ENCODE data around the gene CNTN5. TPM values are rescaled to one million over a fixed set of nuclear protein-coding genes. Genes with fewer than 3 reads are reported as not detected.

CNTN5 gene
- total RNA-seq, 2 experiments from 2014 or later = not detected

DNA sequence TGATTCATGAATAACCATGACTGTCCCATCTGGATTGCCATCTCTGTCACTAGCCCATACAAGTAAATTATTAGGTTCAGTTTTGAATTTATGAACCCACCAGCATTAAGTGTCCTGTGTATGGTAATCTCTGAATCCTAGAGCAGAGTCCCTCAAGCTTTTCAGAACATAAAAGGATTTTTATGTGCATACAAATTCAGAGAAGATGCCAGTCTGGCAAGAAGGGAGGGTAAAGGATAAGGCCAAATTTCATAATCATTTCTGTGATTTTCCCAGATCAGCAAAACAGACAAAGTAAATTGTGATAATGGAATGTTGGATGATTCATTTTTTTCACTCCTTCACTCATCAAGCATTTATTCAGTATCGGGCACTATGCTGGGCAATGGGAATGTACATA lies 1295.2 kb downstream of the CNTN5 start:
- no peak overlapping the region for H3K27ac Mint-ChIP-seq
- H3K4me1 Mint-ChIP-seq = no peaks in the 10 kb centered on the region
- H3K9me3 Mint-ChIP-seq = peaks cover 5% of the 10 kb centered on the region
- ATAC-seq (ENCODE audit: low read depth) (no peak), DNase-seq (no peak)
- no peaks in the 10 kb centered on the region for H3K27me3 Mint-ChIP-seq
- H3K36me3 Mint-ChIP-seq = no peaks in the 10 kb centered on the region
- POLR2A ChIA-PET = no interaction called here
- H3K4me3 Mint-ChIP-seq = no peak overlapping the region

DNA sequence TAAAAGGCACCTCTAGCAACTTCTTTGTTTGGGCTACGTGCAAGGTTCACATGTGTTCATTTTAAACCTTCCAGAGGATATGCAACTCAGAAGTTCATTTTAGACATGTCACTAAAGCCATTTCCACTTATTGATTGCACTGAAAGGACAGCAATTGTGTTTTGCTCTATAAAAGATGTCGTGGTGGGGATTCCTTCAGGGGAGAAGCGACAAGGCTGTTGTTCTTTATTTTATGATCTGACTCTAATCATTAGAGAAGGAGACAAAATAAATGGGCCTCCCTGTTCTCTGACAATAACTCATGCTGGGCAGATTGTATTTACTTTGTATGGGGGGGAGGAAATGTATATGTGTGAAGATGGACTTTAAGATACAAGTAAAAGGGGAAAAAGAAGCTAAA lies 1296.2 kb downstream of the CNTN5 start:
- DNase-seq (no peak), ATAC-seq (ENCODE audit: low read depth) (no peak)
- POLR2A ChIA-PET = no interaction called here
- Mint-ChIP-seq H3K27me3 (no peaks in the 10 kb centered on the region), H3K4me3 (no peak overlapping the region), H3K4me1 (no peaks in the 10 kb centered on the region), H3K9me3 (peaks cover 5% of the 10 kb centered on the region), H3K27ac (no peak overlapping the region), H3K36me3 (no peaks in the 10 kb centered on the region)

DNA sequence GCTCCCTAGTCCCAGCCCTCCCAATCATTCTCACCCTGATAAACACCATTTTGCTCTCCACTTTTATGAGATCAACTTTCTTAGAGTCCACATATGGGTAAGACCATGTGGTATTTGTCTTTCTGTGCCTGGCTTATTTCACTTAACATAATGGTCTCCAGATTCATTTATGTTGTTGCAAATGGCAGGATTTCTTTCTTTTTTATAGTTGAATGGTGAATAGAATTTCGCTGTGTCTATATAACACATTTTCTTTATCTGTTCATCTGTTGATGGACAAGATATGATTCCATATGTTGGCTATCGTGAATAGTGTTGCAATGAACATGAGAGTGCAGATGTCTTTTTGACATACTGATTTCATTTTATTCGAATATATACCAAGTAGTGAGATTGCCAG lies 1298.9 kb downstream of the CNTN5 start:
- POLR2A ChIA-PET = no interaction called here
- DNase-seq = no peak
- Mint-ChIP-seq H3K4me1 (no peaks in the 10 kb centered on the region), H3K9me3 (peaks cover 5% of the 10 kb centered on the region), H3K4me3 (no peak overlapping the region), H3K27me3 (no peaks in the 10 kb centered on the region), H3K27ac (no peak overlapping the region), H3K36me3 (no peaks in the 10 kb centered on the region)
- no peak for ATAC-seq (ENCODE audit: low read depth)

DNA sequence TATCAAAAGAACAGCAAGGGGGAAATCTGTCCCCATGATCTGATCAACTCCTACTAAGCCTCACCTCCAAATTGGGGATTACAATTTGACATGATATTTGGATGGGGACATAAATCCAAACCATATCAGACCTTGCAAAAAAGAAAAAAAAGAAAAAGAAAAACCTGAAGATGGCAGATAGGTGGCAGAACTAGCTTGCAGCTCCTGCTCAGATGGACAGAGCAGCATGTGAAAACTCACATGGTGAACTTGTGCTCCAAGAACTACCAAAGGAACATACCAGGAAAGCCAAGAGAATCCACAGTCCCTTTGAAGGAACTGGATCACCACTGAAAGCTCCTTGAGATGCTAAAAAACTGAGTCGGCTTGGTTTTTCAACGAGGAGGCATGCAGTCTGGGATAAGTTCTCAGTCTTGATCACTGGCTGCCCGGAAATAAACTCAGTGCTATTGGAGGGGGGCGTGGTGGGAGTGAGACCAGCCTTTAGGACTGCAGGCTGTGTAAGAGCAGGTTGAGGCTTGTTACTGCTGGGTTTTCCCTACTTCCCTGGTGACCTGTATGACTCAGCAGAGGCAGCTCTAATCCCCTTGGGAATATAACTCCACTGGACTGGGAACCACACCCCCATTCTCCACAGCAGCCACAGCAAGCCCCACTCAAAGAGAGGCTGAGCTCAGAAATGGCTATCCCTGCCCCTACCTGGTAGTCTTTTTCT lies 1308.0 kb downstream of the CNTN5 start:
- no peak for DNase-seq
- Mint-ChIP-seq H3K9me3 (peaks cover 2% of the 10 kb centered on the region), H3K4me1 (no peaks in the 10 kb centered on the region), H3K4me3 (no peak overlapping the region), H3K36me3 (no peaks in the 10 kb centered on the region), H3K27me3 (no peaks in the 10 kb centered on the region), H3K27ac (no peak overlapping the region)
- no peak for ATAC-seq (ENCODE audit: low read depth)
- POLR2A ChIA-PET = no interaction called here

DNA sequence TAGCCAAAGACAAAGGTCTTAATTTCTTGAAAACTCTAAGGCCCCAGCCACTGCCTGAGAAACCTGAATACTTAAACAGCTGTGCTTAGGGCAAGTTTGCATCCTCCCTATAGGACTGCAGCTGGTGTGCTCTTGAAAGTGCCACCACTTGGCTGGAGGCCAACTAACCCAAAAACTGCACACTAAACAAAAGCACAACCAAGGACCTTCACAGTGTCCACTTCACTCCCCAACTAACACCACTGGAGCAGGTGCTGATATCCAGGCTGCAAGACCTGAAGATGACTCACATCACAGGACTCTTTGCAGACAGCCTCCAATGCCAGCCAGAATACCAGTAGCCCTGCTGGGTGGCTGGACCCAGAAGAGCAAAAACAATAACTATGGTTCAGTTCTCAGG lies 1308.6 kb downstream of the CNTN5 start:
- Mint-ChIP-seq H3K4me1 (no peaks in the 10 kb centered on the region), H3K9me3 (peaks cover 4% of the 10 kb centered on the region), H3K4me3 (no peak overlapping the region), H3K36me3 (no peaks in the 10 kb centered on the region), H3K27ac (no peak overlapping the region), H3K27me3 (no peaks in the 10 kb centered on the region)
- POLR2A ChIA-PET = no interaction called here
- no peak for ATAC-seq (ENCODE audit: low read depth)
- no peak for DNase-seq

DNA sequence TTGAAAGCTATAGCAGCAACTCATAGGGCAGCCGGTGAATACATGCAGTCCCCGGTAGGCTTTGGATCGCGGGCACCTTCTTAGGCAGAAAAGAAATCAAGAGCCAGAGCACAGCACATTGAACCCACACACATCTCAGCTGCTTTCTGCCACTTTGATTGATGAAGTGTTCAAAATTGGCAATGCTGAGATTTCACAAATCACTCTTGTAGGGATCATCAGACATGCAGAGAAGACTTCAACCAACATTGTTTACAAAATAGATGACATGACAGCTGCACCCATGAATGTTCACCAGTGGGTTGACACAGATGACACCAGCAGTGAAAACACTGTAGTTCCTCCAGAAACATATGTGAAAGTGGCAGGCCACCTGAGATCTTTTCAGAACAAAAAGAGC lies 1316.1 kb downstream of the CNTN5 start:
- H3K4me3 Mint-ChIP-seq = no peak overlapping the region
- peaks cover 5% of the 10 kb centered on the region for H3K9me3 Mint-ChIP-seq
- H3K36me3 Mint-ChIP-seq = no peaks in the 10 kb centered on the region
- H3K27me3 Mint-ChIP-seq = no peaks in the 10 kb centered on the region
- H3K4me1 Mint-ChIP-seq = no peaks in the 10 kb centered on the region
- no peak for ATAC-seq (ENCODE audit: low read depth)
- POLR2A ChIA-PET = no interaction called here
- no peak for DNase-seq
- no peak overlapping the region for H3K27ac Mint-ChIP-seq

DNA sequence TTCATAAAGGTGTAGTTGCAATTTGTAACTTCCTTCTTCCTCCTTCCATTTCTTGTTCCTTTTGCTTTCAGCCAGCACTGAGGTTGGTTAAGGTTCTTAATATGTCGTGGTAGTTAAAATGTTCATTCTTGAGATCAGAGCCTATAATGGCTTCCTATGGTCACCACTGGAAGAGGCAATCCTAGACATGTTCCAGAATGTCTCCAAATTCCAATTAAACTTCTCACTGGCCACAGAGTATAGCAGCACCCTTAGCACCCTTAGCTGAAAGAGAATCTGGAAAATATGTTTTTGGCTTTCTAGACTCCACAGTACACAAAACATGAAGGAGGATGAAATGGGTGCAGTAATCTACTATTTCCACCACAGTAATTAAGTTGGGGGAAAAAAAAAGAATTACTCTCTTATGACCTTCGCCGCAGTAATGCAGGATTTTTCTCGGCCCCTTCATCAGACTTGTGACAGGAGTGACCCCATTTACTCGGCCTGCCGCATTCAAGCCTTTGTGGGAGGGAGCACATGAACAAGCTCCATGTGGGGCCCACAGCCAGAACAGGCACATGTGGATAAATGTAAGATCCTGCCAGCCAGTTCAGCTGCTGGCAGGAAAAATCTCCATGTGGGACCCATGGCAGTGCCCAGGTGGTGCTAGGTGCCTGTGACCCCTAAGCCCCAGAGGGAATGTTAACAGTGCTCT lies 1317.5 kb downstream of the CNTN5 start:
- H3K9me3 Mint-ChIP-seq = peaks cover 5% of the 10 kb centered on the region
- H3K4me3 Mint-ChIP-seq = no peak overlapping the region
- H3K36me3 Mint-ChIP-seq = no peaks in the 10 kb centered on the region
- POLR2A ChIA-PET = no interaction called here
- no peaks in the 10 kb centered on the region for H3K4me1 Mint-ChIP-seq
- no peak for DNase-seq
- no peak overlapping the region for H3K27ac Mint-ChIP-seq
- ATAC-seq (ENCODE audit: low read depth) = no peak
- no peaks in the 10 kb centered on the region for H3K27me3 Mint-ChIP-seq

DNA sequence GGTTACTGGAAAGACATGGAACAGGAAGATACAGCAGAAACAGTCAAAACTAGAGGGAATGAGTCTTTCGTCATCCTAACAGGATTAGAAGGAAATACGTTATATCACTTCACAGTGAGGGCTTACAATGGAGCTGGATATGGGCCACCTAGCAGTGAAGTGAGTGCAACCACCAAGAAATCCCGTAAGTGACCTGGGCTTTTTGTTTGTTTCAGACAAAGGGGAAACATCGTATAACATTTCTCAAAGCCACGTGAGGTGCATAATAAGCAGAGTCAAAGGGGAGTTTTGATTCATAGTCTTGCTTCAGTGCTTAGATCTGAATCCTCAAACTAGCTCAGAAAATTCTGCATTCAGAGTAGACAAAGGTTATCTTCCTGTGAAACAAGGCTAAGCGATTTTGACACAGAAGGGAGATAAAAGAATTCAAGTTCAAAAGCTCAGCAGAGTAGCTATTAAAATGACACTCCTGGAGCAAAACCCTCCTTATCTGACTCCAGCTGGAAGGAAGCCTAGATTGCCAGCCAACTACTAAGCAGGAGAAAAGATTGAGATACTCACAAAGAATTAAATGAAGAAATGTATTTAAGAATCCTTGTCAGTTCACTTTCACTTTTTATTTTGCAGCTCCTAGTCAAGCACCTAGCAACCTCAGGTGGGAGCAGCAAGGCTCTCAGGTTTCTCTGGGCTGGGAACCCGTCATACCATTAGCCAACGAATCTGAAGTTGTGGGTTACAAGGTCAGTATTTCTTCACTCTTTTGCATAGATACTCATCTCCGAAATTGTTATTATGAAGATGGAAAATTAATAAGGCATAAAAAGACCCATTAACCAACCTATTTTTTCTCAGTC lies 1319.9 kb downstream of the CNTN5 start:
- Mint-ChIP-seq H3K4me1 (no peaks in the 10 kb centered on the region), H3K36me3 (no peaks in the 10 kb centered on the region), H3K4me3 (no peak overlapping the region), H3K9me3 (peaks cover 1% of the 10 kb centered on the region), H3K27me3 (no peaks in the 10 kb centered on the region), H3K27ac (no peak overlapping the region)
- POLR2A ChIA-PET = no interaction called here
- DNase-seq = no peak
- no peak for ATAC-seq (ENCODE audit: low read depth)

DNA sequence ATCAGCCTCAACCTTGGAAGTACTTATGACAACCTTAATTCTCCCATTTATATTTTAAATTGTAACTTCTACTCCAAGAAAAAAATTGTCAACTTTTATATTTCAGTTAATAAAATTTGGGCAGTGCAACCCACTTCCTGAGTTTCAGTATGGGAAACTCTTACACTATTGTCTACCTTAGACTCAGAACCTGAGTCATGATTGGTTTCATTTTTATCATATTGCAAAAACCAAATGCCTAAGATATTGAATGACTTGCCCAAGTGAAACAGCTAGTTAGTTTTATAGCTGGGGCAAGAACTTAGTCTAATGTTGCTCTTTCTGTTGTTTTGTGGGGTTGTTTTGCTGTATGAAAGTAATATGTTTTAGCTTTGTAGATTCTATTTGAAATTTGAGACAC lies 1332.3 kb downstream of the CNTN5 start:
- no peaks in the 10 kb centered on the region for H3K27me3 Mint-ChIP-seq
- no peak overlapping the region for H3K4me3 Mint-ChIP-seq
- H3K36me3 Mint-ChIP-seq = no peaks in the 10 kb centered on the region
- no peak overlapping the region for H3K27ac Mint-ChIP-seq
- peaks cover 2% of the 10 kb centered on the region for H3K9me3 Mint-ChIP-seq
- DNase-seq = no peak
- POLR2A ChIA-PET = no interaction called here
- no peak for ATAC-seq (ENCODE audit: low read depth)
- no peaks in the 10 kb centered on the region for H3K4me1 Mint-ChIP-seq

DNA sequence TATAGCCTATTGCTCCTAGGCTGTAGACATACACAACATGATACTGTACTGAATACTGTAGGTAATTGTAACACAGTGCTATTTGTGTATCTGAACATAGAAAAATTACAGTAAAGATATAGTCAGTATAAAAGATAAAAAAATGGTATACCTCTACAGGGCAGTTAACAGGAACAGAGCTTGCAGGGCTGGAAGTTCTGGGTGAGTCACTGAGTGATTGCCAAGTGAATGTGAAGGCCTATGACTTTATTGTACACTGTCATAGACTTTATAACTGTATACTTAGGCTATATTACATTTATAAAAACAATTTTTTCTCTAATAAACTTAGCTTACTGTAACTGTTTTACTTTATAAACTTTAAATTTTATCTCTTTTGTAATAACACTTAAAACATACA lies 1334.0 kb downstream of the CNTN5 start:
- DNase-seq (no peak), ATAC-seq (ENCODE audit: low read depth) (no peak)
- Mint-ChIP-seq H3K27me3 (no peaks in the 10 kb centered on the region), H3K4me3 (no peak overlapping the region), H3K4me1 (no peaks in the 10 kb centered on the region), H3K9me3 (peaks cover 4% of the 10 kb centered on the region), H3K27ac (no peak overlapping the region), H3K36me3 (no peaks in the 10 kb centered on the region)
- POLR2A ChIA-PET = no interaction called here

DNA sequence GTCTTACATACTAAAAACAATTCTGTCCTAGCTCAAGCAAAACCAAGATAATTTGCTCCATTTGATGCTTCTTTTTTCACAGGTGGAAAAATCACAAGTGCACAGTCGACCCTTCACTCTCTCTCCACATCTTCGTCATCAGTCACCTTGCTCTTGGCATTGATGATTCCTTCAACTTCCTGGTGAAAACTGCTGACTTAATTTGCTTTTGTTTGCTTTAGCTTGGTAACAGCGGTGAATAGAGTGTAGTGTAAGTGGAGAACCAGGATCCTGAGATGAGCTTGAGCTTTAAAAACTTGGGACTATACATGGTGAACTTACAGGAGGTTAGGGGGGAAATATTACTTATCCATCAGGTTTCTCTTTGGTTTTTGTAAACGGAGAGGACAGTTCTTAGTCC lies 1335.3 kb downstream of the CNTN5 start:
- Mint-ChIP-seq H3K27me3 (no peaks in the 10 kb centered on the region), H3K36me3 (no peaks in the 10 kb centered on the region), H3K4me1 (no peaks in the 10 kb centered on the region), H3K27ac (no peak overlapping the region), H3K9me3 (peaks cover 7% of the 10 kb centered on the region), H3K4me3 (no peak overlapping the region)
- POLR2A ChIA-PET = no interaction called here
- DNase-seq (no peak), ATAC-seq (ENCODE audit: low read depth) (no peak)

DNA sequence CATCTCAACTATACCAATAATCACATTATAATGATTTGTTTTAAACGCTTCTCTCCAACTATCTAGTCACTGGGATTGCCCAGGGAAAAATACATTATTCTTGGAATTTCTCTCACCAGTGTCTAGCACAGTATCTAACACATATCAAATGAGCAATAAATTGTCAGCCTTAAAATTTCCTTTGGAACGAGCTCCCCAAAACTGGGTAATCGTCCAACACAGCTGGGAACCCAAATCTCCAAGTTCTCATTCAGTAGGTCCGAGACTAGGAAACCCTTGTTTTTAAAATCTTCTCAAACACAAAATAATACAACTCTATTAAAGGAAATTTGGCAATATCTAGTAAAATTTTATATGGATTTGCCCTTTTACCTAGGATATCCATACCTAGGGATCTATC lies 1338.5 kb downstream of the CNTN5 start:
- H3K4me3 Mint-ChIP-seq = no peak overlapping the region
- DNase-seq (no peak), ATAC-seq (ENCODE audit: low read depth) (no peak)
- H3K4me1 Mint-ChIP-seq = no peaks in the 10 kb centered on the region
- no peaks in the 10 kb centered on the region for H3K36me3 Mint-ChIP-seq
- peaks cover 9% of the 10 kb centered on the region for H3K9me3 Mint-ChIP-seq
- no peaks in the 10 kb centered on the region for H3K27me3 Mint-ChIP-seq
- H3K27ac Mint-ChIP-seq = no peak overlapping the region
- POLR2A ChIA-PET = no interaction called here

DNA sequence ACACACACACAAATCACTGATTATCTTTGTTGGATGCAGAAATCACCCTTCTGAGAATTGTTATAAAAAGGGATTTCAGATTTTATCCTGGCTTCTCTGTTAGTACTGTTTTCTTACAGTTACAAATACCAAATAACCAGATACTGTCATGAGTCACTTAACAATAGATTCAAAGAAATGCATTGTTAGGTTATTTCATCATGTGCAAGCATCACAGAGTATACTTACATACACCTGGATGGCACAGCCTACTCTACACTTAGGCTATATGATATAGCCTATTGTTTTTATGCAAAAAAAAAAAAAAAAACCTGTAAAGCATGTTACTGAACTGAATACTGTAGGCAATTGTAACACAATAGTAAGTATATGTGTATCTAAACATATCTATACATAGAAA lies 1347.1 kb downstream of the CNTN5 start:
- Mint-ChIP-seq H3K27ac (no peak overlapping the region), H3K4me3 (no peak overlapping the region), H3K27me3 (no peaks in the 10 kb centered on the region), H3K4me1 (no peaks in the 10 kb centered on the region), H3K36me3 (no peaks in the 10 kb centered on the region), H3K9me3 (peaks cover 6% of the 10 kb centered on the region)
- POLR2A ChIA-PET = no interaction called here
- ATAC-seq (ENCODE audit: low read depth) (no peak), DNase-seq (no peak)

DNA sequence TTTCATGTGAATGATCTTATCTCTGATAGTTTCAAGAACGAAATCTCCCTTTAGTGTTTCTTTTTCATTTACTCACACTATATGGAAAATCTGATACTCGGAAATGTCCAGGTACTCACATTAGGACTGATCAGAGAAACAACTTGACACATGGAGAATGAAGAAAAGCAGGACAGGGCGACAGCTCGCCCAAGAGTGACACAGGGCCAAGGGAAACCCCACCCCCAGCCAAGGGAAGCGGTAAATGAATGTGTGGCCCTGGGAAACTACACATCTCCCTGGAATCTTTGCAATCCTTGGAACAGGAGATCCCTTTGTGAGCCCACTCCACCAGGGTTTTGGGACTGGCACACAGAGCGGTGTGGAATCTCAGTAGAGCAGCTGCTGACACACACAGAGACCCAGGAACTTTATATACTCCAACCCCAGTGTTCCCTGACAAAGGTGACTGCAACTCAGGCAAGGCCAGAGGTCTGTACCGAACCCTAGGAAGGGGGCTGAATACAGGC lies 1362.7 kb downstream of the CNTN5 start:
- Mint-ChIP-seq H3K27ac (no peak overlapping the region), H3K36me3 (no peaks in the 10 kb centered on the region), H3K4me3 (no peak overlapping the region), H3K4me1 (no peaks in the 10 kb centered on the region), H3K9me3 (peaks cover 4% of the 10 kb centered on the region), H3K27me3 (no peaks in the 10 kb centered on the region)
- ATAC-seq (ENCODE audit: low read depth) (no peak), DNase-seq (no peak)
- POLR2A ChIA-PET = no interaction called here

Data from activated naive CD8-positive, alpha-beta T cell treated with anti-CD3 and anti-CD28 coated beads, Interleukin-2, amount 10 ng/mL, durations not matched to agents 7 days and 5 days (primary cell).